ENCODE results near the gene P2RX1.

Gene P2RX1

DNA sequence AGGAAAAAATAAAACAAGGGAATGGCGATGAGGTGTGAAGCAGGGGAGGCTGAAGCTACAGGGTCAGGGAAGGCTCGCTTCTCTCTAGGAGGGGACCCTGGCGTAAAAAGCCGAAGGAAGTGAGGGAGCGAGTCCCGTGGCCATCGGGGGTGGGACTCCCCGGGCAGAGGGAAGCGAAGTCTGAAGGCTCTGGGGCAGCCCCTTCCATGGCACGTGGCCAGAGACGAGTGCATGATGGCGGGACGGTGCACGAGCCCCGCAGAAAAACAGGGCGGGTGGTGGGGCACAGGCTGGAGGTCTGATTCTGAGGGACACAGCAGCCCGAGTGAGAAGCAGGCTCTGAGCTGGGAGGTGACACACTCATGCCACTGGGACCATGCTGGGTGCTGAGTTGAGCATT lies 49.2 kb downstream of the P2RX1 start:
- TF ChIP-seq, protein P1, sequence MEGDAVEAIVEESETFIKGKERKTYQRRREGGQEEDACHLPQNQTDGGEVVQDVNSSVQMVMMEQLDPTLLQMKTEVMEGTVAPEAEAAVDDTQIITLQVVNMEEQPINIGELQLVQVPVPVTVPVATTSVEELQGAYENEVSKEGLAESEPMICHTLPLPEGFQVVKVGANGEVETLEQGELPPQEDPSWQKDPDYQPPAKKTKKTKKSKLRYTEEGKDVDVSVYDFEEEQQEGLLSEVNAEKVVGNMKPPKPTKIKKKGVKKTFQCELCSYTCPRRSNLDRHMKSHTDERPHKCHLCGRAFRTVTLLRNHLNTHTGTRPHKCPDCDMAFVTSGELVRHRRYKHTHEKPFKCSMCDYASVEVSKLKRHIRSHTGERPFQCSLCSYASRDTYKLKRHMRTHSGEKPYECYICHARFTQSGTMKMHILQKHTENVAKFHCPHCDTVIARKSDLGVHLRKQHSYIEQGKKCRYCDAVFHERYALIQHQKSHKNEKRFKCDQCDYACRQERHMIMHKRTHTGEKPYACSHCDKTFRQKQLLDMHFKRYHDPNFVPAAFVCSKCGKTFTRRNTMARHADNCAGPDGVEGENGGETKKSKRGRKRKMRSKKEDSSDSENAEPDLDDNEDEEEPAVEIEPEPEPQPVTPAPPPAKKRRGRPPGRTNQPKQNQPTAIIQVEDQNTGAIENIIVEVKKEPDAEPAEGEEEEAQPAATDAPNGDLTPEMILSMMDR (conservative IDR thresholded peaks at IDR 0.05; ENCODE audit: low read length), result no peak
- DNase-seq (ENCODE audit: low read depth), result no peak
- H3K4me3 ChIP-seq (ENCODE audit: low read length), result no peak overlapping the region

DNA sequence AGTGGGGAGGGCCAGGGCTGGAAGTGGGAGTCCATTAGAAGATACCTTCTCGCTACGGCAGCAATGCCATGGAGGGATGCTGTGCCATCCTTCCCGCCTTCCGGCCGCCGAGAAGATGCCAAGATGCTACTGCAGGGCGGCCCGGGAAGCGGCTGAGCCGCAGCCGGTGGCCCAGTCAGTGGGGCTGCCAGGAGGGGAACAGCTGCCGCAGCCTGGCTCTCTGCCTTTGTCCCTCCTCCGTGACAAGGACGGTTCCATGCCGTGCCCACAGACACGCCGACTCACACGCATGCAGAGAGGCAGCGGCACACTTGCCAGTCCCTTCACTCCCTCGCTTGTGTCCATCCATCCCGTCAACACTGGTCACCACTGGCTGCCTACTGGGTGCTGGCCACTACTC lies 50.0 kb downstream of the P2RX1 start:
- TF ChIP-seq, protein P1 (conservative IDR thresholded peaks at IDR 0.05; ENCODE audit: low read length), result no peak
- no peak for DNase-seq (ENCODE audit: low read depth)
- H3K4me3 ChIP-seq (ENCODE audit: low read length), result no peak overlapping the region

GRCh38 chr17:3865176-3865575 lies 51.1 kb downstream of the P2RX1 start:
- no peak for DNase-seq (ENCODE audit: low read depth)
- no peak overlapping the region for H3K4me3 ChIP-seq (ENCODE audit: low read length)
- TF ChIP-seq, protein P1 (conservative IDR thresholded peaks at IDR 0.05; ENCODE audit: low read length), result no peak

DNA sequence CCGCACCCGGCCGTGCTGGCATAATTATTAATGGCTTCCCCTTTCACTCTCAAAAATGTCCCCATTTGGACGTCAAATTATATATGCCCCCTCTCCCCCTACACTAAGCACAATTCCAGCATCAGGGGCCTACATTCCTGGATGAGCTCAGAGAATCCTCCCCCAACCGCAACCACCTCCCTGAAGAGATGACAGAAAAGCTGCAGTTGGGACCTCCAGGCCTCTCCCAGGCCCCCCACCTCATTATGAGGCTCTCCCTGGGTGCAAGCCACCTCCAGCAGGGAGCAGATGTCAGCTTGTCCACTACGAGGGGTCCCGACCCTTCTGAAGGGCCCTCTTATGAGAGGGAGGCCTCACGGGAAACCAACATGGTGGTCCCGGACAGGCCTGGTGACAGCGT lies 51.7 kb downstream of the P2RX1 start:
- TF ChIP-seq, protein P1 (conservative IDR thresholded peaks at IDR 0.05; ENCODE audit: low read length), result no peak
- no peak overlapping the region for H3K4me3 ChIP-seq (ENCODE audit: low read length)
- DNase-seq (ENCODE audit: low read depth), result no peak

DNA sequence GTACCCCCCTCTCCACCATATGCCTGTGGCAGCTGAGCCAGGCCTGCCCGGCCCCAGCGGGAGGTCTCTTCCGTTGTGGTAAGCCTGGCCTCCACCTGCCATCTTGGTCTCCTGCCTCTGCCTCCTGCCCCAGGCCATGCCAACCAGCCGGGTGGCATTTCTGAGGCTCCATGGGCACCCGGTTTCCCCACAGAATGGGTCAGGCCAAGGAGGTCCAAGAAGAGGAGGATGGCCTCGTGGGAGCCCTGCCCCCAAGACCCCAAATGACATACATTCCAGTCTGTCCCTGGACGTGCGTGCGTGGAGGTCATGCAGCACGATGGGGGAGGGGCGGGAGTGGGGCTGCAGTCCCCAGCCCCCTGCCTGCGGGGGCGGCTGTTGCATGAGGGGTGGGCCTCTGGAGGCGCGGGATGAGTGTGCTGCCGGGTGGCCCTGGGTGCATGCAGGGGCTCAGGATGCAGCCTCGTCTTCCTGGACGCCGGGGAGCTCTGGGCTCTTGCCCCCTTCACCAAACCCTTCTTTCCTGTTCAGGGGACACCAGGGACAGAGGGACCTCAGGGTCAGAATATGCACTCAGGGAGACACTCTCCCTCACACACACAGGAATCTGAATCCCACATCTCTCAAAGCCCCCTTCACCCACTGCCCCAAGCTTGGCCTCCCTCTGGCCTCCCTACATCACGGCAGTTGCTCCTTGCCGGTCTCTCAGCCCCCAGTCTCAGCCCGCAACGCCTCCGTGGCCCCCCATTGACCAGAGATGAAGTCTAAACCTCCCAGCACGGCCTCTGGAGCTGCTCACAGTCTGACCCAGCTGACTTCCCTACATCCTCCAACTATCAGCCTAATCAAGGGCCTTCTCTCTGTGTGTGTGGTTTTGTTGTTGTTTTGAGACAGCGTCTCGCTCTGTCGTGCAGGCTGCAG lies 54.2 kb downstream of the P2RX1 start:
- DNase-seq (ENCODE audit: low read depth), result no peak
- TF ChIP-seq, protein P1 (conservative IDR thresholded peaks at IDR 0.05; ENCODE audit: low read length), result no peak
- H3K4me3 ChIP-seq (ENCODE audit: low read length), result no peak overlapping the region

- DNase-seq (ENCODE audit: low read depth), result no peak
- no peak overlapping the region for H3K4me3 ChIP-seq (ENCODE audit: low read length)
- TF ChIP-seq, protein P1 (conservative IDR thresholded peaks at IDR 0.05; ENCODE audit: low read length), result no peak
These were observed 55.1 kb downstream of the P2RX1 start for GRCh38 chr17:3860939-3861700.

Data from AG10803 (cell line).